Right lobe of liver (tissue), 6 donors: ENCODE measurements around the gene COL25A1. TPM values are rescaled to one million over a fixed set of nuclear protein-coding genes. Genes with fewer than 3 reads are reported as not detected.

Experiments
- ATAC-seq, 4 donors: fragments of 200-7000 bp; cut with Tn5 transposase; one replicate each; pipeline ENCODE4 v1.9.1; 2020; ENCODE audit warnings: mild to moderate bottlenecking in 4 of 4, moderate library complexity in 4 of 4
- DNase-seq, 3 donors: peaks; one replicate each; pipeline ENCODE4 v3.0.0-alpha.2; 2020
- H3K27ac ChIP-seq, 3 donors: fragments of 200-600 bp; one replicate each; pipeline ENCODE4 v1.8.0; 2022
- H3K27me3 ChIP-seq, 2 donors: fragments of 200-600 bp; one replicate each; pipeline ENCODE4 v1.8.0; 2022
- H3K36me3 ChIP-seq, 4 donors: fragments of 200-600 bp; sonication (generic) in 1 of 4; one replicate each; pipeline versions ENCODE4 v1.5.1 to v1.8.0; 2017 to 2022; ENCODE audit warnings: control low read depth in 1 of 4
- H3K4me1 ChIP-seq, 4 donors: fragments of 200-600 bp; sonication (generic) in 1 of 4; one replicate each; pipeline versions ENCODE4 v1.5.1 to v1.8.0; 2017 to 2022; ENCODE audit warnings: control low read depth in 1 of 4
- H3K4me3 ChIP-seq, 3 donors: fragments of 200-600 bp; one replicate each; pipeline ENCODE4 v1.8.0; 2022
- H3K9me3 ChIP-seq, 4 donors: fragments of 200-600 bp; sonication (generic) in 1 of 4; one replicate each; pipeline versions ENCODE4 v1.5.1 to v1.8.0; 2017 to 2022; ENCODE audit warnings: control low read depth in 1 of 4
- CTCF ChIP-seq, 4 donors: fragments of 200-600 bp in 3 of 4; fragments of 450-650 bp in 1 of 4; IDR thresholded peaks; one replicate each; pipeline versions ENCODE4 v1.5.1 to v1.8.0; 2016 to 2022; ENCODE audit warnings: antibody characterized with exemption in 4 of 4, mild to moderate bottlenecking in 2 of 4
- POLR2A ChIP-seq: fragments of 450-650 bp; IDR thresholded peaks from one replicate; pipeline ENCODE4 v1.6.1; 2017; ENCODE audit warnings: antibody characterized with exemption, mild to moderate bottlenecking
- WGBS: methylation state at CpG from one replicate; pipeline ENCODE4 v1.1.6; 2018; ENCODE audit warnings: low coverage, low lambda C conversion rate; ENCODE audit not compliant: insufficient coverage; ENCODE audit errors: missing lambda C conversion rate; 5-methylcytosine and 5-hydroxymethylcytosine counted together
- intact Hi-C, 2 donors: fragments of 100-400 bp; cut with DNase I; formaldehyde crosslinking; loops; one replicate each; pipeline versions ENCODE4 v1.11.2 to v1.14.1; 2022
- total RNA-seq, 6 experiments: library from RNA; depleted of rRNA in 2 of 6; stranded (reverse); fragments of >200 nt in 2 of 6; fragmentation: NEBNext Ultra II Directional in 3 of 6; extraction: Animal tissue kit (Norgen Biotek cat#: 25700) in 3 of 6; gene quantifications; one replicate each; pipeline versions ENCODE4 v1.1.0 to v1.2.4, GENCODE V29; 2016 to 2023
- donor health status: DM: no; HTN: yes; CAD: no.
- donor health status: DM: no; HTN: no; CAD: no.
- donor health status: DM: no; HTN: no; CAD: no.
- donor health status: DM: no; HTN: yes; CAD: no.
- donor health status: DM: no; HTN: yes; CAD: no.

Gene COL25A1
- total RNA-seq, 6 experiments from 2014 or later: 0.06 to 4.8 (median 1.3) TPM

- Histone ChIP-seq H3K9me3 (no peaks in the 10 kb centered on the region), H3K27me3 (no peaks in the 10 kb centered on the region), H3K27ac (no peak overlapping the region), H3K4me3 (no peak overlapping the region), H3K36me3 (no peaks in the 10 kb centered on the region), H3K4me1 (no peaks in the 10 kb centered on the region)
- WGBS: 61% methylated on average over 10 of the region's 10 CpGs
- TF ChIP-seq CTCF (IDR thresholded peaks at IDR 0.05): no peak
- intact Hi-C loops: no loop called here
- no peak for ATAC-seq
- no peak for DNase-seq
Measured at GRCh38 chr4:108980455-108981239, 321.8 kb downstream of the COL25A1 start.

- TF ChIP-seq POLR2A (no peak), CTCF (IDR thresholded peaks at IDR 0.05) (no peak)
- Histone ChIP-seq H3K27me3 (no peaks in the 10 kb centered on the region), H3K4me3 (no peak overlapping the region), H3K9me3 (no peaks in the 10 kb centered on the region), H3K27ac (no peak overlapping the region), H3K4me1 (no peaks in the 10 kb centered on the region), H3K36me3 (no peaks in the 10 kb centered on the region)
- intact Hi-C loops: no loop called here
- WGBS: 68% methylated on average over 6 of the region's 6 CpGs
- ATAC-seq: no peak
- no peak for DNase-seq
Measured at GRCh38 chr4:108979759-108980158, 322.7 kb downstream of the COL25A1 start.

- ATAC-seq: no peak
- no peak for TF ChIP-seq CTCF (IDR thresholded peaks at IDR 0.05)
- no peak for TF ChIP-seq POLR2A
- no peaks in the 10 kb centered on the region for H3K27me3 ChIP-seq
- no peaks in the 10 kb centered on the region for H3K36me3 ChIP-seq
- no peaks in the 10 kb centered on the region for H3K4me1 ChIP-seq
- H3K4me3 ChIP-seq: no peak overlapping the region
- intact Hi-C loops: no loop called here
- no peak overlapping the region for H3K27ac ChIP-seq
- WGBS: 62% methylated on average over 6 of the region's 9 CpGs
- DNase-seq: no peak
- no peaks in the 10 kb centered on the region for H3K9me3 ChIP-seq
Measured at GRCh38 chr4:108978066-108978465, 324.4 kb downstream of the COL25A1 start.

- 39% methylated on average over 5 of the region's 5 CpGs for WGBS
- ATAC-seq (no peak), DNase-seq (no peak)
- TF ChIP-seq CTCF (IDR thresholded peaks at IDR 0.05): no peak
- TF ChIP-seq POLR2A: no peak
- Histone ChIP-seq H3K36me3 (no peaks in the 10 kb centered on the region), H3K4me3 (no peak overlapping the region), H3K4me1 (no peaks in the 10 kb centered on the region), H3K27ac (no peak overlapping the region), H3K27me3 (no peaks in the 10 kb centered on the region), H3K9me3 (no peaks in the 10 kb centered on the region)
- intact Hi-C loops: no loop called here
Measured at GRCh38 chr4:108972613-108973283, 329.7 kb downstream of the COL25A1 start.
